Suppressor macrophage (primary cell): Measurements from ENCODE around the gene PARP4.
A peak's percentile ranks its signal among the peaks of the same experiment; 100 is the strongest.
"Not testable (repeated sequence)": the region's sequence is repeated elsewhere in the genome, so short reads cannot be mapped to it uniquely, and the experiment has no call there.

ENCODE experiments used
- DNase-seq, 4 experiments: peaks; one replicate each; pipeline ENCODE4 v3.0.0-alpha.2; 2020 to 2022
- total RNA-seq, 17 experiments: gene quantifications; one replicate each; lab custom pipeline; 2026; ENCODE audit warnings: mixed read lengths in 6 of 17, inconsistent platforms in 3 of 17; lab: John Stamatoyannopoulos, UW

PARP4 gene
- total RNA-seq, result 151 to 260 (median 187) reads per million in 17 experiments

- peak; percentile 90 to 95 (median 92) for DNase-seq
Measured at GRCh38 chr13:24512197-24512907, at the start of gene PARP4. Gene PARP4, minus strand, starts transcription at chr13:24512778. Its CDS starts 9,002 bp downstream, at chr13:24503776.

GRCh38 chr13:24560579-24561187 lies 48.1 kb upstream of the PARP4 start:
- not testable (repeated sequence) for DNase-seq

- DNase-seq, result not testable (repeated sequence)
Measured at GRCh38 chr13:24559431-24560218, 47.0 kb upstream of the PARP4 start.

- DNase-seq, result no peak
Measured at GRCh38 chr13:24557081-24557480, 44.5 kb upstream of the PARP4 start.

GRCh38 chr13:24553892-24554291 lies 41.3 kb upstream of the PARP4 start:
- not testable (repeated sequence) for DNase-seq

- DNase-seq, result peak; percentile 38 to 67 (median 54)
Measured at GRCh38 chr13:24541476-24542352, 29.1 kb upstream of the PARP4 start.

- DNase-seq, result no peak
Measured at GRCh38 chr13:24541127-24541475, 28.5 kb upstream of the PARP4 start.

GRCh38 chr13:24540236-24541126 lies 27.9 kb upstream of the PARP4 start:
- peak in 1 of 4 experiments; percentile 19 for DNase-seq

GRCh38 chr13:24539500-24540165 lies 27.1 kb upstream of the PARP4 start:
- no peak for DNase-seq

GRCh38 chr13:24529478-24529877 lies 16.9 kb upstream of the PARP4 start:
- no peak for DNase-seq

GRCh38 chr13:24528816-24529398 lies 16.3 kb upstream of the PARP4 start:
- no peak for DNase-seq

GRCh38 chr13:24527266-24527775 lies 14.7 kb upstream of the PARP4 start:
- DNase-seq, result no peak

GRCh38 chr13:24520733-24521132 lies 8.2 kb upstream of the PARP4 start:
- no peak for DNase-seq

GRCh38 chr13:24516919-24517318 lies 4.3 kb upstream of the PARP4 start:
- DNase-seq, result no peak

- no peak for DNase-seq
Measured at GRCh38 chr13:24512908-24513213, 283 bp upstream of the PARP4 start.

GRCh38 chr13:24511816-24512196 lies 772 bp downstream of the PARP4 start:
- peak; percentile 64 to 83 (median 73) for DNase-seq

- peak; percentile 77 to 88 (median 82) for DNase-seq
Measured at GRCh38 chr13:24511019-24511815, 1.4 kb downstream of the PARP4 start.

GRCh38 chr13:24506698-24507335 lies 5.8 kb downstream of the PARP4 start:
- no peak for DNase-seq

GRCh38 chr13:24506283-24506682 lies 6.3 kb downstream of the PARP4 start:
- DNase-seq, result not testable (repeated sequence)
